Activated naive CD8-positive, alpha-beta T cell treated with anti-CD3 and anti-CD28 coated beads, Interleukin-2, amount 50 U/mL, for 24 hours (primary cell): Measurements from ENCODE around the gene LDLRAD3.
"Not testable (repeated sequence)": the region's sequence is repeated elsewhere in the genome, so short reads cannot be mapped to it uniquely, and the experiment has no call there.

Source experiments
- ATAC-seq: fragments of 150-1000 bp; cut with Tn5 transposase; one replicate; pipeline ENCODE4 v1.10.0; 2021
- DNase-seq: peaks from one replicate; pipeline ENCODE4 v3.0.0; 2021
- H3K27ac Mint-ChIP-seq: one replicate; pipeline ENCODE4 v1.8.0; 2021; ENCODE audit warnings: mild to moderate bottlenecking, mixed read lengths
- H3K27me3 Mint-ChIP-seq: one replicate; pipeline ENCODE4 v1.8.0; 2021; ENCODE audit warnings: mixed read lengths
- H3K36me3 Mint-ChIP-seq: one replicate; pipeline ENCODE4 v1.8.0; 2021; ENCODE audit warnings: low read depth, mixed read lengths
- H3K4me1 Mint-ChIP-seq: one replicate; pipeline ENCODE4 v1.8.0; 2021; ENCODE audit warnings: mixed read lengths
- H3K4me3 Mint-ChIP-seq: one replicate; pipeline ENCODE4 v1.8.0; 2021; ENCODE audit warnings: mild to moderate bottlenecking, moderate library complexity, mixed read lengths
- H3K9me3 Mint-ChIP-seq: one replicate; pipeline ENCODE4 v1.8.0; 2021; ENCODE audit warnings: mixed read lengths

LDLRAD3 gene

DNA sequence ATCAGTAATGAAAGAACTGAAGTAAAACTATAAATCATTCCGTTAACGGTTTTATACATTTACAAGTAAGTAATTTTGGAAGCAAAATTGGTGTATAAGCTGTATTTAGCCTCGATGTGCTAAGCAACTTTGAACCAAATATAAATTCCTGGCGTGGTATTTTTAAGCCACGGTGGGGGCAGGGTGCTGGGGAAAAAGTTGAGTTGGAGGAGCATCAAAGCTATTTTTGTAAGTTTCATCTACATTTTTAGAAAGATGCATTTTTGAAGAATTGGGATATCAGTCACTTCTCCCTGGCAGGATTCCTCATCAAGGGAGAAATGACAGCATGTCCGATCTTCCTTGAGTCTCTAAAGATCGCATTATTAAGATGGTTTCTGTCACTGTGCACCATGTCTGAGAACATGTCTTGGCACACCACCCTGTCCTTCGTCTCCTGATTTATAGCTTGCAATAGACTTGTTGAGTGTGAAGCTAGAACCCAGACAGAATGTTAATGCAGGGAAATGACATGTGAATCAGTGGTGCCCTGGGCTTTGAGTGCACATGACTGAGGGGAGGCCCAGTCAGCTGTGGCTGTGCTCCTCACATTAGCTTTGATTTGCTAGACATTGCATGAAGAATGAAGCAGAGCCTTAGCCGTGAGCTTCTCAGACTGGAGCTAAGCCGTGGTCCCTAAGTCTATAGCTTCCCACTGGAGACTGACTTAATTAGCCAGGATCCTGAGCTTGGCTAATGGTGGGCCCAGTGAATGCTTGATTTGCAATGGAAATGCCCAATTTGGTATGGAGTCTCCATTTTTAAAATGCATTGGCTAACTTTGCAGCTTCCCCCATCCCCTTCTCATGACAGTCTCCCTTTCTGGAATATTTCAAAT is 218.4 kb downstream of the LDLRAD3 start:
- no peaks in the 10 kb centered on the region for H3K9me3 Mint-ChIP-seq
- ATAC-seq: no peak

DNA sequence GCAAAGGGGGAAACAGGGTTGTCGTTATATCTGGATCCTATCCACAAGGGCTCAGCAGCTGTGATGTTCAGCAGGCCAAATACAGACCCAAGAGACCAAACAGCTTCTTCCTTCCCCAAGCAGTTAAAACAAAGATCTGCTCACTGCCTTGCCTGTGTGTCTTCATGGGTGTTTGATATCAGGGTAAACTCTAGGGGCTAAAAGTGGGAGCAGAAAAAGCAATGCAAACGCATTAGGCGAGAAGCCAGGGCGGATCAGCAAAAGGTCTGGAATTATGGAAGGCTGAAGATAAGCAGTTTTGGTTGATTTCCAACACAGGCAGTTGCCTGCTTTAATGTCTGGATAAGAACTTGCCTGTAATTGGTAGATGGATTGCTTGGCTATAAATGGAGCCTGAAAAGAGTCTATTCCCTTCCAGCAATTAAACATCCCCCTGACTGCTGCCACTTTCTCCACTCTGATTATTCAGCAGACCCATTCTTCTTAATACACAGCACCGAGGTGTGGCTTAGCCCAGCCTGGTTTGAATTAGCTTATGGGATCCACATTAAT is 219.1 kb downstream of the LDLRAD3 start:
- no peaks in the 10 kb centered on the region for H3K36me3 Mint-ChIP-seq
- no peak for DNase-seq
- H3K4me1 Mint-ChIP-seq: no peaks in the 10 kb centered on the region
- H3K27ac Mint-ChIP-seq: no peak overlapping the region
- ATAC-seq: no peak
- peaks cover 4% of the 10 kb centered on the region for H3K27me3 Mint-ChIP-seq
- no peaks in the 10 kb centered on the region for H3K9me3 Mint-ChIP-seq
- H3K4me3 Mint-ChIP-seq: no peak overlapping the region

More for the DNA sequence above, 218.4 kb downstream of the LDLRAD3 start:
- no peak overlapping the region for H3K4me3 Mint-ChIP-seq
- H3K27me3 Mint-ChIP-seq: peaks cover 4% of the 10 kb centered on the region
- DNase-seq: no peak
- no peaks in the 10 kb centered on the region for H3K36me3 Mint-ChIP-seq
- no peak overlapping the region for H3K27ac Mint-ChIP-seq
- H3K4me1 Mint-ChIP-seq: no peaks in the 10 kb centered on the region

DNA sequence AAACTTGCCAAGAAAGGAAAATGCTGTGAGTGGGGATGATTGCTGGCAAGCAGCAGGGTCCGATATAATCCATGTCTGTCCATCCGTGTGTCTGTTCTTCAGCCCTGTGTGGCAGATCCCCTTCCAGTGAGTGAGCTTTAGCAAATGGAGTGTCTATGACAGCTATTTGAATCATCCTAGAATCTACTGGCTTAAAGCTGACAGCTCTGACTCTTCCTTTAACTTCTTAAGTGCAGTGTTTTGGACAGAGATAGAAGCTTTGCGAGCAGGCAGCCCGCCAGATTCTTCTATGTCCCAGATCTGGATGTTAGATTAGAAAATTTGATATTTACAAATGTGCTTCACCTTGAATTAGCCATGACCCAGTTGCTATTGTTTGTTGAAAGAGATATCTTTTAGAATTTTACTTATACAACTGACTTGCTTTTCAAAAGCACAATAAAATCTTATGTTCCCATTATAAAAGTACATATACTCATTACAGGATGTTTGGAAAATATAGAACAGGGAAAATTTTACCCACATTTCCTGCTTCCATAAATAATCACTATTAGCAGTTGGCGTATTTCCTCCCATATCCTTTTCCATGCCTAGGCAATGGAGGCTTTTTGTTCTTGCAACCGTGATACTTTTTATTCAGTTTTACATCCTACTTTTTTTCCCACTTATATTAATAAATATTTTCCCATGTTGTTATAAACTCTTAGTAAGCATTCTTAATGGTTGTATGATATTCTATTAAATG is 220.8 kb downstream of the LDLRAD3 start:
- H3K9me3 Mint-ChIP-seq: no peaks in the 10 kb centered on the region
- peaks cover 4% of the 10 kb centered on the region for H3K27me3 Mint-ChIP-seq
- H3K27ac Mint-ChIP-seq: no peak overlapping the region
- DNase-seq (no peak), ATAC-seq (no peak)
- no peaks in the 10 kb centered on the region for H3K36me3 Mint-ChIP-seq
- no peak overlapping the region for H3K4me3 Mint-ChIP-seq
- H3K4me1 Mint-ChIP-seq: no peaks in the 10 kb centered on the region

DNA sequence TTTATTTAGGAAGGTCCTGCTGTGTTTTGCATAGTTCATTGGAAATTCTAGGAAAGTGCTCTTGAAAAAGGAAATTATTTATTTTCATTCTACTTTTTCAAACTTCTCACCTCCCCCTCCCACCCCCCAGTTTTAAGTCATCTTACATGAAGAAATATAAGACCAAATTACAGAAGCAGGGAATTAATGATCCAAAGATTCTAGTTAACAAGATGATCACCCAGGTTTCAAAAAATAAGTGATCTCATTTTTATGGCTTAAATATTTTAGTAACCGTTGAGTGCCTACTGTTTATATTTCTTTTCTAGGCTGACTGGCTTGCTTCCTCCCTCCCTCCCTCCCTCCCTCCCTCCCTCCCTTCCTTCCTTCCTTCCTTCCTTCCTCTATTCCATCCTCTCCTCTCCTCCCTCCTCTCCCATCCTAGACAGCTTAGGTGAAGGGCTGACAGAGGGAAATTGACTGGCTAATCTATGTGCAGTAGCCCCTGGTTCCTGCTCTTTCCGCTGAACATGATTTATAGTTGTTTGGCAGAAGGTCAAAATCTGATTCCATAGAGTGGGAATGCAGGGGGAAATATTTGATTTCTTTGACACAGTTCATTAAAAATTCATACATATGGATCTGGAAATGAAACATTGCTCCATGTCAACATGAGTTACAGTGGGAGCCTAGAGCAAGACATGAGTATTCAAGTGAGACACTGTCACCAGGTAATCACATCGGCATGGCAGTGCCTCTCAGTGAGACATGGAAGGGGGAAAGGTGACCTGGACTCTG is 221.9 kb downstream of the LDLRAD3 start:
- H3K9me3 Mint-ChIP-seq: no peaks in the 10 kb centered on the region
- H3K36me3 Mint-ChIP-seq: no peaks in the 10 kb centered on the region
- H3K4me1 Mint-ChIP-seq: no peaks in the 10 kb centered on the region
- ATAC-seq (no peak), DNase-seq (no peak)
- H3K27ac Mint-ChIP-seq: no peak overlapping the region
- peaks cover 4% of the 10 kb centered on the region for H3K27me3 Mint-ChIP-seq
- H3K4me3 Mint-ChIP-seq: no peak overlapping the region

DNA sequence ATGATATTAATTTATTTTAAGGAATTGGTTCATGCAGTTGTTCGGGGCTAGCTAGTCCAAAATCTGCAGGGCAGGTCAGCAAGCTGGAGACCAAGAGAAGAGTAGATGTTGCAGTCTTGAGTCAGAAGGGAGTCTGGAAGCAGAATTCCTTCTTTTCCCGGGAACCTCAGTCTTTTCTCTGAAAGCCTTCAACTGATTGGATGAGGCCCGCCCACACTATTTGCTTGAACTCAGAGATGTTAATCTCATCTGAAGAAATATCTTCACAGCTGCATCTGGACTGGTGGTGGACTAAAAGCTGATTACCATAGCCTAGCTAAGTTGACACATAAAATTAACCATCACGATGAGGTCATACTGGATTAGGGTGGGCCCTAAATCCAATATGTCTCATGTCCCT is 223.2 kb downstream of the LDLRAD3 start:
- Mint-ChIP-seq H3K4me1 (no peaks in the 10 kb centered on the region), H3K9me3 (no peaks in the 10 kb centered on the region), H3K4me3 (no peak overlapping the region), H3K27ac (no peak overlapping the region), H3K36me3 (no peaks in the 10 kb centered on the region), H3K27me3 (peaks cover 10% of the 10 kb centered on the region)
- DNase-seq (no peak), ATAC-seq (no peak)

DNA sequence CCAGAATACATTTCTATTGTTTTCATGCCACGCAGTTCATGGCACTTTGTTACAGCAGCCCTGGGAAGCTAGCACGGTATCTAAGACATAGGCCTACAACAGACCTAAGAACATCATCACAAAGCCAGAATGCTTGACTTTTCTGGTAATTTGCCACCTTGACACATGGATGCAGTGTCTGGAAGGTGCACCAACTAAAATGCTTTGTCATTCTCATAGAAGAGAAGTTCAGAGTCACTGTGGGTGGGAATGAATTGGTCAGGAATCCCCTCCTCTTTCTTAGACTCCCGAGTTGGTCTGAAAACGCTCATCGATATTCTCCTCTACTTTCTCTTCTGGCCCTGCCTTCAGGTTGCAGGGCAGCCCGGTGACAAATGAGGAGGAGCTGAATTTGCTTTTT is 223.9 kb downstream of the LDLRAD3 start:
- Mint-ChIP-seq H3K4me3 (no peak overlapping the region), H3K27me3 (peaks cover 10% of the 10 kb centered on the region), H3K27ac (no peak overlapping the region), H3K9me3 (no peaks in the 10 kb centered on the region), H3K4me1 (no peaks in the 10 kb centered on the region), H3K36me3 (no peaks in the 10 kb centered on the region)
- ATAC-seq (no peak), DNase-seq (no peak)

DNA sequence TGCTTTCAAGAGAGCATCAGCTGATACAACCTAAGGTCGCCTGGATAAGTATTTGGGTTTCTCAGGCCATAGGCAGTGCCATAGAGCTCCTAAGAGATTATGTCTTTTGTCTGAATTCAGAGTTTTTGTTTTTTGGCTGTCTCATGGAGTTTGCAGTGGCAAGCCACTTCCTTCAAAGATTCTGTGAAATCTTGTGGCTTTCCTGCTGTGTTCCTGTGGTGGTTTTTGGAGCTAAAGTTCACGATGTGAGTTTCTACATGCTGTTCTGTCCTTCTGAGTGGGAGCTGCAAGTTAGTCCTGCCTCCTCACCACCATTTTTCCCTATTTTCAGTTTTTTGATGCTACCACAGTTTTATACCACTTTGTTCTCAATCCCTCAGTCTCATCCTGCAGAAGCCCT is 234.0 kb downstream of the LDLRAD3 start:
- no peak for DNase-seq

DNA sequence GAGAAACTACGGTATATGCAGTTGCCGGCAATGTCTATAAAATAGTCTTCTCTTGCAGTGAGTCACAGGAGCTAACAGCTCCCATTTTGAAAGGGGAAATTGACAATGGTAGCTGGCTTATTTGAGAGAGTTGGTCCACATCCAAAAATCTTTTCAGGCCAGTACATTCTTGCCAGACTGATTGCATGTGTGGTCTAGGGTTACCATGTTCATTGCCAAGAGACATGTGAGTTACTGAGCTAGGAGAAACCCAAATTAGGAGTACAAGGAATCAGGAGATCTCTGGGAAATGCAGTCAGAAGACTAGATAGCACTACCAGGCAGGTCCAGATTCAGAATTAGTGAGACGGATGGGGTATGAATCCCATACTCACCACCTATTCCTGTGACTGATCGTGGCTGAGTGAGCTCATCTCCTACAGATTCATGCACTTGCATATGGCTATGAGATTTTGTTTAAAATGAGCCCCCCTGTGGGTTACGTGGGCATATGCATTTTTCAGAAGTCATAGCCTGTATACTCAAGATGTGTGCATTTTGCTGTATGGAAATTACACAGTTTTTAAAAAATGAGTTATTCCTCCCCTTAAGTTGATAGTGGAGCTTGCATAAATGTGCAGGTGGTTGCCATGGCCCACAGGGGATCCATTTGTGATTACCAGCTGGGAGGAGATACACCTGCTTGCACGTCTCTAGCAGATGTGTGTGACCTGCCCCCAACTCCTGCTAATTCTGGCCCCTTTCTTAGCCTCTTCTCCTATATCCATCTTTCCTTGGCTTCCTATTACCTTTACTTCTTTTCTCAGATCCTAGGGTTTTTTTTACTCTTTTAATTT is 242.7 kb downstream of the LDLRAD3 start:
- no peaks in the 10 kb centered on the region for H3K9me3 Mint-ChIP-seq
- no peak overlapping the region for H3K4me3 Mint-ChIP-seq
- no peaks in the 10 kb centered on the region for H3K4me1 Mint-ChIP-seq
- H3K27me3 Mint-ChIP-seq: no peaks in the 10 kb centered on the region
- ATAC-seq: no peak
- H3K36me3 Mint-ChIP-seq: no peaks in the 10 kb centered on the region
- no peak for DNase-seq
- H3K27ac Mint-ChIP-seq: no peak overlapping the region

More for the DNA sequence above, 234.0 kb downstream of the LDLRAD3 start:
- Mint-ChIP-seq H3K27me3 (peaks cover 21% of the 10 kb centered on the region), H3K36me3 (no peaks in the 10 kb centered on the region), H3K9me3 (no peaks in the 10 kb centered on the region), H3K4me3 (no peak overlapping the region), H3K27ac (no peak overlapping the region), H3K4me1 (peaks cover 3% of the 10 kb centered on the region)
- ATAC-seq: no peak

DNA sequence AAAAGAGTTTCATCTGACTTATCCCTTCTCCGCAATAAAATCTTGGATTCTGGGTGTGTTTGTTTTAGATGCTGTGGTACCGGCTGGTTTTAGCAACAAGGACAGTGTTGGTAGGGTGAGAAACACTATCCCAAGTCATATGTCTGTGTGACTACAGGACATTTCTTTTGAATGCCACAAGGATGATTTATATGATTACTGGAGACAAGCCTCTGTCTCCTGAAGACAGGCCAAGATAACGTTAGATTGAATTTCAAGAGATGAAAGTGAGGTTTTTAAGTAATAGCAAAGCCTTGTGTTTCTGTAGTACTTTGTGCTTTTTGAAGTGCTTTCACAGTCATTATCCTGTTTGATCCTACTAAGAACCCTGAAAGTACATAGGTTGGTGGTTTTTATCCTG is 243.8 kb downstream of the LDLRAD3 start:
- Mint-ChIP-seq H3K4me1 (no peaks in the 10 kb centered on the region), H3K9me3 (no peaks in the 10 kb centered on the region)
- ATAC-seq: no peak

DNA sequence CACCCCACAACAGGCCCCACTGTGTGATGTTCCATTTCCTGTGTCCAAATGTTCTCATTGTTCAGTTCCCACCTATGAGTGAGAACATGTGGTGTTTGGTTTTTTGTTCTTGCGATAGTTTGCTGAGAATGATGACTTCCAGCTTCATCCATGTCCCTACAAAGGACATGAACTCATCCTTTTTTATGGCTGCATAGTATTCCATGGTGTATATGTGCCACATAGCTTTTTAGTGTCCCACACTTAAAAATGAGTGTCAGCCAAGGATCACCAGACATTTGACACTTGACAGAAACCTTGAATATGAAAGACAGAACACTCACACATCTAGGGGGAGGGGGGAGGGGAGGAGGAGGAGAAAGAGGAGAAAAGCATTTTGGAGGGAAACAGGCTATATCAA is 245.9 kb downstream of the LDLRAD3 start:
- not testable (repeated sequence) for H3K36me3 Mint-ChIP-seq, H3K27ac Mint-ChIP-seq, ATAC-seq, H3K27me3 Mint-ChIP-seq, DNase-seq, H3K4me1 Mint-ChIP-seq, H3K4me3 Mint-ChIP-seq, H3K9me3 Mint-ChIP-seq

More for the DNA sequence above, 243.8 kb downstream of the LDLRAD3 start:
- Mint-ChIP-seq H3K27ac (no peak overlapping the region), H3K27me3 (no peaks in the 10 kb centered on the region), H3K36me3 (no peaks in the 10 kb centered on the region), H3K4me3 (no peak overlapping the region)
- no peak for DNase-seq

DNA sequence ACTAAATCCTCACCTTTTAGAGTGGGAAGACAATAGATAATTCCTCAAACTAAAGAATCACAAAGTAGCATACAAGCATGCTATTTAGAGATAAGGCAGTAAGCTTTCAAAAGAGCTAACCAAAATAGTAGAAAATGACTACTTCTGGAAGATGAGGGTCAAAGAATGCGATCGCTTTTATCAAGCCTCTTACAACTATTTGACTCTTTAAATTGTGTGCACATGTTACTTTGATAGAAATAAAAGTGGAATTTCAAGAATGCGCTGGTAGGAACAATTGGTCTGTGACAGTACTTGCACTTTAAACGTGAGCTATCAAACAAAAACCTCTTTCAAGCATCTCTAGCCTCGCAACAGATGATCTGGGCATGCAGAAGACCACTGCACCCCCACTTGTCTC is 248.1 kb downstream of the LDLRAD3 start:
- no peaks in the 10 kb centered on the region for H3K4me1 Mint-ChIP-seq
- H3K4me3 Mint-ChIP-seq: no peak overlapping the region
- no peaks in the 10 kb centered on the region for H3K9me3 Mint-ChIP-seq
- H3K27me3 Mint-ChIP-seq: no peaks in the 10 kb centered on the region
- ATAC-seq (no peak), DNase-seq (no peak)
- no peaks in the 10 kb centered on the region for H3K36me3 Mint-ChIP-seq
- H3K27ac Mint-ChIP-seq: no peak overlapping the region

DNA sequence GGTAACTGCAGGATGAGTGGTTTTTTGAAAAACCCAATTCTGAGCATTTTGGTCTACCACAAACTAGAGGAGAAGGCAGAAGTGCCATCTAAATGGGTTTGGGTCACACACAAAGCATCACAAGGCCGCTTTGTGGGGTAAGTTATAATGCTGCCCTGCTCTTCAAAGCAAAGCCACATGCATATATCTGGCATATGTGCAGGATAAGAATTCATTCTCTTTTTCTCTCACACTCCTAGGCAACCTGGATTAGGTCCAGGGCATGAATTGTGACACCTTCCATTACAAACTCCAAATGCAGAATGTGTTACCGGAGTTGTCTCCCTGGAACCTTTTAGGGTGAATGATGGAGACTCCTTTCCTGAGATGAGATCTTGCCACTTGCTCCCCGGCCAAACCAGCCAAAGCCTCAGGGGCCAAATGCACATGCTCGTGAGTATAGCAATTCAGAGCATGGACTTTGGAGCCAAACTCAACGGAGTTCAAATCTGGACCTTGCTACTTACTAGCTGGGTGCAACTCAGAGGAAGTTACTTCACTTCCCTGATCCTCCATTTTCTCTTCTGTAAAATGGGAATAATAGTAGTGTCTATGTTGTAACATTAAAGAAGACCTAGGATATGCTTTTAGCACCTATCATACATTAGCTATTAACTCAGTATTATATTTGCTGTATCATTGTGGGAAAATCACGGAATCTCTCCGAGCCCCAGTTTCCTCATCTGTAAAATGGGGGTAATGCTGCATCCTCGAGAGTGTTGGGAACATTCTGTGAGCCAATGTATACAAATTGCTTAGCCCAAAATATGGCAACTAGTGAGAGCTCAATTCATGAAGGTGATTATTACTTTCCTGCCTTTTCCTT is 248.8 kb downstream of the LDLRAD3 start:
- Mint-ChIP-seq H3K4me3 (no peak overlapping the region), H3K4me1 (no peaks in the 10 kb centered on the region), H3K27ac (no peak overlapping the region), H3K9me3 (no peaks in the 10 kb centered on the region), H3K36me3 (no peaks in the 10 kb centered on the region), H3K27me3 (no peaks in the 10 kb centered on the region)
- no peak for ATAC-seq
- DNase-seq: no peak

DNA sequence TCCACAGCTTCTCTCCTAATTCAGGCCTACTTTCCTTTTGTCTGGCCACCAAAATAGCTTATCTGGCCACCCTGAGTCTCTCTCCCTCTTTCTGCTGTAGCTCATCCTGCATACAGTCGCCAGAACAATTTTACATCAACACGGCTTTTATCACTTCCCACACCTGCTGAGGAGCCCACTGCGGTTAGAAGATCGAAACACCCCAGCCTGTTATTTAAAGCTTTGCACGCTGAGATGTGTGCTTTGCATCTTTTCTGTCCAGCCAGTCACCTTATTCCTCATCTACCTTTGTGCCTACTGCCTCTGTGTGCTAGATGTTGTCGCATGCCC is 249.4 kb downstream of the LDLRAD3 start:
- Mint-ChIP-seq H3K27ac (no peak overlapping the region), H3K27me3 (no peaks in the 10 kb centered on the region), H3K9me3 (no peaks in the 10 kb centered on the region), H3K4me1 (no peaks in the 10 kb centered on the region), H3K36me3 (no peaks in the 10 kb centered on the region), H3K4me3 (no peak overlapping the region)
- ATAC-seq: no peak
- no peak for DNase-seq
